ENCODE data around the gene CHMP3. TPM values are rescaled to one million over a fixed set of nuclear protein-coding genes. Genes with fewer than 3 reads are reported as not detected.

CHMP3 gene
- polyA plus RNA-seq, 3 donors = 45.4 to 115 (median 99.4) TPM

DNA sequence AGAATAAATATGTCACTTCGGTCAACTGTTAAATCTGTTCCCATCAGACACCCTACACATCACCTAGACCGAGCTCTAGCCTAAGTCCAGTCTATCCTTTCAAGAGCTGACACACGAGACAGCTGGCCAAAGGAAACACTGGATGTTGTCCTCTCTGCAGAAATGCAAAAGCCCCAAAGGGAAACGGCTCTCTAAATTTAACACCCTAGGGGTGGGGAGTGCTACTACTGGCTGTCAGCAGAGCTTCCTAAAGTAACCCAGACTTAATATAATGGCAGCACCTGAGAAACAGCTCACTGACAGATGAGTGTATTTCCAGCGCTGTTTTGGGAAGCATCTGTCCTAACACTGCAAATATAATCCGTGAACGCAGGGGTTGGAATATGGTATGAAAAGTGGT lies 55.6 kb downstream of the CHMP3 start:
- Mint-ChIP-seq H3K36me3 (peaks cover 84 to 87% of the 10 kb centered on the region in 2 donors), H3K27ac (peak overlapping the region in 1 of 7 donors; percentile 4)

DNA sequence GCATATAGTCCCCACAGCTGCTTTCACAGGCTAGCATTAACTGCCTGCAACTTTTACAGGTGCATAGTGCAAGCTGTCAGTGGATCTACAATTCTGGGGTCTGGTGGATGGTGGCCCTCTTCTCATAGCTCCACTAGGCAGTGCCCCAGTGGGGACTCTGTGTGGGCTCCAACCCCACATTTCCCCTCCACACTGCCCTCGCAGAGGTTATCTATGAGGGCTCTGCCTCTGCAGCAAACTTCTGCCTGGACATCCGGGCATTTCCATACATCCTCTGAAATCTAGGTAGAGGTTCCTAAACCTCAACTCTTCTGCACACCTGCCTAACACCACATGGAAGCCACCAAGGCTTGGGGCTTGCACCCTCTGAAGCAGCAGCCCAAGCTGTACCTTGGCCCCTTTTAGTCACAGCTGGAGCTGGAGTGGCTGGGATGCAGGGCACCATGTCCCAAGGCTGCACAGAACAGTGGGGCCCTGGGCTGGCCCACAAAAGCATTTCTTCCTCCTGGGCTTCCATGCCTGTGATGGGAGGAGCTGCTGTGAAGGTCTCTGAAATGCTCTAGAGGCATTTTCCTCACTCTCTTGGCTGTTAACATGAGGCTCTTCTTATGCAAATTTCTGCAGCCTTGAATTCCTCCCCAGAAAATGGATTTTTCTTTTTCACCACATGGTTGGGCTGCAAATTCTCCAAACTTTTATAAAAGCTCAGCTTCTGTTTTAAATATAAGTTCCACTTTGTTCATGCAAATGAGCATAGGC lies 62.7 kb downstream of the CHMP3 start:
- H3K4me1 ChIP-seq (ENCODE audit: control insufficient read depth in 1 of 2, insufficient read depth in 2 of 2, low read length in 2 of 2) = no peaks in the 10 kb centered on the region
- no peaks in the 10 kb centered on the region for H3K4me1 Mint-ChIP-seq
- H3K79me2 ChIP-seq (ENCODE audit: insufficient read depth, low read length) = no peaks in the 10 kb centered on the region
- no peak overlapping the region for H2AFZ ChIP-seq (ENCODE audit: insufficient read depth, low read depth, low read length, poor library complexity, severe bottlenecking)
- no CpG with 5 or more reads among the region's 2 CpGs for WGBS (ENCODE audit: insufficient coverage)
- peaks cover 55 to 95% of the 10 kb centered on the region in 2 donors for H3K36me3 ChIP-seq (replicated peaks in 1 of 2; ENCODE audit: control insufficient read depth in 1 of 2, insufficient read depth in 2 of 2, low read length in 2 of 2)
- H4K20me1 ChIP-seq (ENCODE audit: insufficient read depth, low read length) = no peaks in the 10 kb centered on the region
- no peak overlapping the region for H3K4me3 ChIP-seq (replicated peaks in 1 of 3; ENCODE audit: low read depth in 2 of 3, low read length in 3 of 3)
- no peaks in the 10 kb centered on the region for H3K27me3 Mint-ChIP-seq (ENCODE audit: low read depth in 3 of 3)
- H3K27ac Mint-ChIP-seq = no peak overlapping the region
- TF ChIP-seq, protein P1, sequence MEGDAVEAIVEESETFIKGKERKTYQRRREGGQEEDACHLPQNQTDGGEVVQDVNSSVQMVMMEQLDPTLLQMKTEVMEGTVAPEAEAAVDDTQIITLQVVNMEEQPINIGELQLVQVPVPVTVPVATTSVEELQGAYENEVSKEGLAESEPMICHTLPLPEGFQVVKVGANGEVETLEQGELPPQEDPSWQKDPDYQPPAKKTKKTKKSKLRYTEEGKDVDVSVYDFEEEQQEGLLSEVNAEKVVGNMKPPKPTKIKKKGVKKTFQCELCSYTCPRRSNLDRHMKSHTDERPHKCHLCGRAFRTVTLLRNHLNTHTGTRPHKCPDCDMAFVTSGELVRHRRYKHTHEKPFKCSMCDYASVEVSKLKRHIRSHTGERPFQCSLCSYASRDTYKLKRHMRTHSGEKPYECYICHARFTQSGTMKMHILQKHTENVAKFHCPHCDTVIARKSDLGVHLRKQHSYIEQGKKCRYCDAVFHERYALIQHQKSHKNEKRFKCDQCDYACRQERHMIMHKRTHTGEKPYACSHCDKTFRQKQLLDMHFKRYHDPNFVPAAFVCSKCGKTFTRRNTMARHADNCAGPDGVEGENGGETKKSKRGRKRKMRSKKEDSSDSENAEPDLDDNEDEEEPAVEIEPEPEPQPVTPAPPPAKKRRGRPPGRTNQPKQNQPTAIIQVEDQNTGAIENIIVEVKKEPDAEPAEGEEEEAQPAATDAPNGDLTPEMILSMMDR (IDR thresholded peaks at IDR 0.05) = no peak
- H3K27me3 ChIP-seq (ENCODE audit: control insufficient read depth in 2 of 2, insufficient read depth in 2 of 2, low read length in 2 of 2) = no peaks in the 10 kb centered on the region
- peaks cover 25 to 35% of the 10 kb centered on the region in 2 donors for H3K9me3 ChIP-seq (replicated peaks in 1 of 2; ENCODE audit: control insufficient read depth in 1 of 2, insufficient read depth in 1 of 2, low read length in 2 of 2)
- intact Hi-C loops (cut with micrococcal nuclease) = no loop called here
- H3K36me3 Mint-ChIP-seq = peaks cover 93 to 98% of the 10 kb centered on the region in 2 donors
- H3K27ac ChIP-seq (ENCODE audit: low read depth in 1 of 2, low read length in 2 of 2) = no peak overlapping the region
- H3K9me3 Mint-ChIP-seq = peaks cover 24 to 38% (median 31%) of the 10 kb centered on the region in 7 donors
- no peak overlapping the region for H3K4me2 ChIP-seq (replicated peaks; ENCODE audit: extremely low read depth, low read length, poor library complexity, severe bottlenecking)
- H3K4me3 Mint-ChIP-seq = no peak overlapping the region
- DNase-seq = no peak
- no peak overlapping the region for H3K9ac ChIP-seq (ENCODE audit: insufficient read depth, low read length, poor library complexity, severe bottlenecking)

More for the DNA sequence above, 55.6 kb downstream of the CHMP3 start:
- peaks cover 0 to 4% (median 1%) of the 10 kb centered on the region in 7 donors for H3K9me3 Mint-ChIP-seq
- Histone ChIP-seq H3K27me3 (ENCODE audit: control insufficient read depth in 2 of 2, insufficient read depth in 2 of 2, low read length in 2 of 2) (no peaks in the 10 kb centered on the region), H4K20me1 (ENCODE audit: insufficient read depth, low read length) (peaks cover 24% of the 10 kb centered on the region), H2AFZ (ENCODE audit: insufficient read depth, low read depth, low read length, poor library complexity, severe bottlenecking) (no peak overlapping the region), H3K36me3 (replicated peaks in 1 of 2; ENCODE audit: control insufficient read depth in 1 of 2, insufficient read depth in 2 of 2, low read length in 2 of 2) (peaks cover 79 to 86% of the 10 kb centered on the region in 2 donors), H3K9me3 (replicated peaks in 1 of 2; ENCODE audit: control insufficient read depth in 1 of 2, insufficient read depth in 1 of 2, low read length in 2 of 2) (peaks cover 0 to 1% of the 10 kb centered on the region in 2 donors), H3K9ac (ENCODE audit: insufficient read depth, low read length, poor library complexity, severe bottlenecking) (no peak overlapping the region), H3K79me2 (ENCODE audit: insufficient read depth, low read length) (no peaks in the 10 kb centered on the region), H3K4me1 (ENCODE audit: control insufficient read depth in 1 of 2, insufficient read depth in 2 of 2, low read length in 2 of 2) (no peaks in the 10 kb centered on the region), H3K4me2 (replicated peaks; ENCODE audit: extremely low read depth, low read length, poor library complexity, severe bottlenecking) (no peak overlapping the region), H3K27ac (ENCODE audit: low read depth in 1 of 2, low read length in 2 of 2) (peak overlapping the region in 1 of 2 donors; percentile 22), H3K4me3 (replicated peaks in 1 of 3; ENCODE audit: low read depth in 2 of 3, low read length in 3 of 3) (no peak overlapping the region)
- WGBS (ENCODE audit: insufficient coverage) = 99% methylated on average over 5 of the region's 7 CpGs
- no peak for DNase-seq
- TF ChIP-seq, protein P1 (IDR thresholded peaks at IDR 0.05) = no peak
- no peaks in the 10 kb centered on the region for H3K4me1 Mint-ChIP-seq
- intact Hi-C loops (cut with micrococcal nuclease) = no loop called here
- no peaks in the 10 kb centered on the region for H3K27me3 Mint-ChIP-seq (ENCODE audit: low read depth in 3 of 3)
- H3K4me3 Mint-ChIP-seq = no peak overlapping the region

All from CD14-positive monocyte (primary cell).